ENCODE data around the gene CFAP92.

DNA sequence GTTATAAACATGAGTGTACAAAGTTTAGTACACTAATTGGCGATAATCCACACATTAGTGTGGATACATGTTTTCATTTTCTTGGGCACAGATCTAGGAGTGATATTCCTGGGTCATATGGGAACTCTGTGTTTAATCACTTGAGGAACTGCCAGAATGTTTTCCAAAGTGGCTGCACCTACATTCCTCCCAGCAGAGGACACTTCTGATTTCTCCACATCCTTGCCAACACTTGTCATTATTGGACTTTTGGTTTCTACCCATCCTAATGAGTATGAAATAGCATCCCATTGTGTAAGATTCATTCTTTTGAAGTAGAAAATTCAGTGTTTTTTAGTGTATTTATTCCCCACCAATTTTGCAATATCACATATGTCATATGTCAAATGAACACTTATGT lies 53.6 kb downstream of the CFAP92 start:
- TF ChIP-seq, protein P1, sequence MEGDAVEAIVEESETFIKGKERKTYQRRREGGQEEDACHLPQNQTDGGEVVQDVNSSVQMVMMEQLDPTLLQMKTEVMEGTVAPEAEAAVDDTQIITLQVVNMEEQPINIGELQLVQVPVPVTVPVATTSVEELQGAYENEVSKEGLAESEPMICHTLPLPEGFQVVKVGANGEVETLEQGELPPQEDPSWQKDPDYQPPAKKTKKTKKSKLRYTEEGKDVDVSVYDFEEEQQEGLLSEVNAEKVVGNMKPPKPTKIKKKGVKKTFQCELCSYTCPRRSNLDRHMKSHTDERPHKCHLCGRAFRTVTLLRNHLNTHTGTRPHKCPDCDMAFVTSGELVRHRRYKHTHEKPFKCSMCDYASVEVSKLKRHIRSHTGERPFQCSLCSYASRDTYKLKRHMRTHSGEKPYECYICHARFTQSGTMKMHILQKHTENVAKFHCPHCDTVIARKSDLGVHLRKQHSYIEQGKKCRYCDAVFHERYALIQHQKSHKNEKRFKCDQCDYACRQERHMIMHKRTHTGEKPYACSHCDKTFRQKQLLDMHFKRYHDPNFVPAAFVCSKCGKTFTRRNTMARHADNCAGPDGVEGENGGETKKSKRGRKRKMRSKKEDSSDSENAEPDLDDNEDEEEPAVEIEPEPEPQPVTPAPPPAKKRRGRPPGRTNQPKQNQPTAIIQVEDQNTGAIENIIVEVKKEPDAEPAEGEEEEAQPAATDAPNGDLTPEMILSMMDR (IDR thresholded peaks at IDR 0.05): no peak
- no peak for TF ChIP-seq POLR2A (IDR thresholded peaks at IDR 0.05)

All from Peyer's patch (tissue), 4 donors.